Measurements from ENCODE around the gene ATCAY. TPM values are rescaled to one million over a fixed set of nuclear protein-coding genes. Genes with fewer than 3 reads are reported as not detected.

Gene ATCAY
- total and polyA plus RNA-seq, 2 of the 4 experiments (the other 2 are of a cell fraction) = 0.31 to 0.36 TPM

GRCh38 chr19:3849787-3850186 is 30.7 kb upstream of the ATCAY start:
- intact Hi-C loops (cut with micrococcal nuclease) = no loop called here

More at GRCh38 chr19:3849787-3850186, 30.7 kb upstream of the ATCAY start:
- H2AK5ac ChIP-seq (ENCODE audit: low read depth, low read length) = no peak overlapping the region
- no peak overlapping the region for H4K91ac ChIP-seq (ENCODE audit: insufficient read depth, low read depth, low read length)
- BruUV-seq (replicated peaks) = no TSS peak
- in situ Hi-C loops (cut with MboI; ENCODE audit: low sequenced_read_pairs) = no loop called here
- no peaks in the 10 kb centered on the region for H3K36me3 ChIP-seq (ENCODE audit: control insufficient read depth, insufficient read depth, low read length)
- ChIA-PET CTCF (no interaction called here), POLR2A (ENCODE audit: unreplicated experiment) (no interaction called here)
- no peak overlapping the region for H4K8ac ChIP-seq (ENCODE audit: low read depth in 2 of 2, low read length in 2 of 2)
- dilution Hi-C loops (cut with HindIII; ENCODE audit: low sequenced_read_pairs, unreplicated experiment) = no loop called here
- H3K14ac ChIP-seq (replicated peaks; ENCODE audit: low read depth, low read length) = no peak overlapping the region
- no peak overlapping the region for H2BK20ac ChIP-seq (ENCODE audit: low read depth, low read length)
- H3K4me2 ChIP-seq (ENCODE audit: low read depth, low read length) = no peak overlapping the region
- 81% methylated on average over 3 of the region's 12 CpGs; no CpG with 5 or more reads in 1 of the 2 experiments for WGBS, 2 experiments (ENCODE audit: extremely low coverage in 2 of 2, insufficient read length in 1 of 2)
- no peaks in the 10 kb centered on the region for H3K79me1 ChIP-seq (ENCODE audit: low read depth in 1 of 2, low read length in 2 of 2)
- H3K27me3 ChIP-seq (ENCODE audit: control insufficient read depth, insufficient read depth, low read length) = peaks cover 18% of the 10 kb centered on the region
- no peak overlapping the region for H3K56ac ChIP-seq (ENCODE audit: extremely low read depth, insufficient read depth, low read length)
- TF ChIP-seq FOS (IDR thresholded peaks at IDR 0.05; ENCODE audit: low read depth, low read length) (no peak), POLR2A (IDR thresholded peaks at IDR 0.05; ENCODE audit: low read depth, low read length) (no peak), NFE2L2 (IDR thresholded peaks at IDR 0.05; ENCODE audit: low read depth, low read length) (no peak), RFX5 (IDR thresholded peaks at IDR 0.05; ENCODE audit: low read depth, low read length) (no peak), SMC3 (IDR thresholded peaks at IDR 0.05; ENCODE audit: low read depth, low read length) (no peak), CTCF (conservative IDR thresholded peaks at IDR 0.05; ENCODE audit: low read depth, low read length) (no peak), RCOR1 (IDR thresholded peaks at IDR 0.05; ENCODE audit: insufficient replicate concordance, low read length) (no peak), CEBPB (IDR thresholded peaks at IDR 0.05; ENCODE audit: low read depth, low read length) (no peak)
- no peak overlapping the region for H3K9ac ChIP-seq (ENCODE audit: low read depth, low read length)
- peaks cover 3% of the 10 kb centered on the region; the same call in 1 of the 2 replicates for H4K20me1 ChIP-seq (ENCODE audit: insufficient read depth, low read length)
- H3K4ac ChIP-seq (ENCODE audit: low read depth, low read length) = no peak overlapping the region
- H3K23ac ChIP-seq (ENCODE audit: low read depth, low read length) = no peak overlapping the region
- H3K4me1 ChIP-seq (ENCODE audit: control insufficient read depth, insufficient read depth, low read length) = no peaks in the 10 kb centered on the region
- no peak for ATAC-seq (ENCODE audit: low read depth)
- peaks cover 15% of the 10 kb centered on the region for H3K9me3 ChIP-seq (ENCODE audit: control insufficient read depth, insufficient read depth, low read length)
- H2BK15ac ChIP-seq (ENCODE audit: low read depth, low read length) = no peak overlapping the region
- H3K18ac ChIP-seq (ENCODE audit: low read depth, low read length) = no peak overlapping the region
- H3K9me1 ChIP-seq (ENCODE audit: insufficient read depth, low read length) = no peaks in the 10 kb centered on the region
- H2AFZ ChIP-seq (replicated peaks; ENCODE audit: low read length, poor library complexity) = no peak overlapping the region
- no peak overlapping the region for H2BK5ac ChIP-seq (ENCODE audit: low read depth, low read length, poor library complexity, severe bottlenecking)
- no peak overlapping the region for H4K5ac ChIP-seq (ENCODE audit: low read depth, low read length)
- no peak overlapping the region for H3K4me3 ChIP-seq (ENCODE audit: insufficient read depth, low read depth, low read length)
- H2BK120ac ChIP-seq (ENCODE audit: low read depth, low read length) = no peak overlapping the region
- no peak overlapping the region for H2AK9ac ChIP-seq (replicated peaks; ENCODE audit: low read depth, low read length, poor library complexity)
- H3K27ac ChIP-seq (ENCODE audit: insufficient read depth, low read length) = no peak overlapping the region
- DNase-seq = no peak
